HCT116 (cell line): ENCODE data around the gene TENM3. TPM values are rescaled to one million over a fixed set of nuclear protein-coding genes. Genes with fewer than 3 reads are reported as not detected.

Experiments used
- ATAC-seq: fragments of 200-7000 bp; cut with Tn5 transposase; 2 replicates; pipeline ENCODE4 v1.9.1; 2020; ENCODE audit warnings: mild to moderate bottlenecking, moderate library complexity
- BruUV-seq: library from RNA; stranded (reverse); fragments of 400-500 nt; replicated peaks from 2 replicates; lab custom pipeline; 2021; lab: Mats Ljungman, UMichigan
- CTCF ChIA-PET: fragments of 300-600 bp; sonication (Branson Sonifier 250); formaldehyde crosslinking; loops from one replicate; lab custom pipeline; 2021; ENCODE audit warnings: antibody characterized with exemption; lab: Charles Lee
- POLR2A ChIA-PET: fragments of 300-600, 350-600 bp; sonication (Branson Sonifier 250); formaldehyde crosslinking; loops from one replicate; lab custom pipeline; 2021; ENCODE audit warnings: antibody characterized with exemption; lab: Charles Lee
- RAD21 ChIA-PET, 2 experiments: fragments of 300-600 bp; sonication (Branson Sonifier 250); formaldehyde crosslinking; loops; one replicate each; lab custom pipeline; 2023; ENCODE audit warnings: low total read pairs in 2 of 2; ENCODE audit not compliant: uncharacterized antibody in 2 of 2, unreplicated experiment in 2 of 2, low non-redundant PET in 1 of 2; lab: Charles Lee
- DNase-seq: peaks from one replicate; pipeline ENCODE4 v3.0.0-alpha.2; 2010; ENCODE audit warnings: low read depth, low spot score
- H2AFZ ChIP-seq: fragments of 200-600 bp; shearing (Covaris generic), sonication (generic); 2 replicates; pipeline ENCODE4 v1.6.1; 2017; ENCODE audit warnings: low read depth, mixed run types, mixed read lengths, antibody characterized with exemption, low read length; ENCODE audit not compliant: poor library complexity, severe bottlenecking
- H3K27ac ChIP-seq: 2 replicates; pipeline ENCODE4 v1.5.1; 2012; ENCODE audit warnings: low read depth, low read length
- H3K27me3 ChIP-seq: fragments of 200-600 bp; sonication (generic); 2 replicates; pipeline ENCODE4 v1.6.1; 2016; ENCODE audit warnings: mixed run types, low read length, mixed read lengths; ENCODE audit not compliant: insufficient read depth
- H3K36me3 ChIP-seq, 2 experiments: fragments of 200-500 bp in 1 of 2; fragments of 200-600 bp in 1 of 2; sonication (Bioruptor generic) in 1 of 2; sonication (generic) in 1 of 2; 2 replicates each; pipeline versions ENCODE4 v1.5.1 to v1.6.1; 2014 to 2016; ENCODE audit warnings: low read length in 2 of 2, inconsistent platforms in 1 of 2, mixed read lengths in 1 of 2, mixed run types in 1 of 2; ENCODE audit not compliant: insufficient read depth in 2 of 2, control insufficient read depth in 1 of 2
- H3K4me1 ChIP-seq, 2 experiments: fragments of 200-600 bp in 1 of 2; sonication (generic) in 1 of 2; 2 replicates each; pipeline versions ENCODE4 v1.5.1 to v1.6.1; 2012 to 2017; ENCODE audit warnings: low read length in 2 of 2, inconsistent platforms in 1 of 2, mild to moderate bottlenecking in 1 of 2, mixed read lengths in 1 of 2, mixed run types in 1 of 2, moderate library complexity in 1 of 2; ENCODE audit not compliant: insufficient read depth in 2 of 2, control insufficient read depth in 1 of 2
- H3K4me2 ChIP-seq: fragments of 200-600 bp; sonication (generic); 2 replicates; pipeline ENCODE4 v1.6.1; 2017; ENCODE audit warnings: mixed run types, low read length, mixed read lengths
- H3K4me3 ChIP-seq, 2 experiments: fragments of 200-600 bp in 1 of 2; sonication (generic) in 1 of 2; replicated peaks in 1 of 2; 2 replicates each; pipeline ENCODE4 v1.5.1; 2011 to 2016; ENCODE audit warnings: low read length in 2 of 2, control low read depth in 1 of 2, low read depth in 1 of 2, mild to moderate bottlenecking in 1 of 2, mixed read lengths in 1 of 2, mixed run types in 1 of 2
- H3K79me2 ChIP-seq: fragments of 200-600 bp; sonication (generic); 2 replicates; pipeline ENCODE4 v1.6.1; 2017; ENCODE audit warnings: mild to moderate bottlenecking, mixed run types, low read length, moderate library complexity, mixed read lengths; ENCODE audit not compliant: insufficient read depth
- H3K9ac ChIP-seq: fragments of 200-600 bp; sonication (generic); 2 replicates; pipeline ENCODE4 v1.6.1; 2016; ENCODE audit warnings: low read length, mixed read lengths
- H3K9me2 ChIP-seq: fragments of 200-600 bp; sonication (generic), shearing (Covaris generic); 2 replicates; pipeline ENCODE4 v1.6.1; 2017; ENCODE audit warnings: mixed run types, mild to moderate bottlenecking, moderate library complexity; ENCODE audit not compliant: insufficient read depth
- H3K9me3 ChIP-seq, 2 experiments: fragments of 200-500 bp in 1 of 2; fragments of 200-600 bp in 1 of 2; sonication (Bioruptor generic) in 1 of 2; sonication (generic) in 1 of 2; 2 replicates each; pipeline ENCODE4 v1.6.1; 2014 to 2017; ENCODE audit warnings: low read length in 2 of 2, mixed read lengths in 2 of 2, inconsistent platforms in 1 of 2, low read depth in 1 of 2, mild to moderate bottlenecking in 1 of 2, mixed run types in 1 of 2, moderate library complexity in 1 of 2; ENCODE audit not compliant: control insufficient read depth in 1 of 2, insufficient read depth in 1 of 2
- H4K20me1 ChIP-seq: fragments of 200-600 bp; sonication (generic), shearing (Covaris generic); 2 replicates; pipeline ENCODE4 v1.6.1; 2017; ENCODE audit warnings: mixed run types, mild to moderate bottlenecking, moderate library complexity; ENCODE audit not compliant: insufficient read depth
- CEBPB ChIP-seq: IDR thresholded peaks from 2 replicates; pipeline ENCODE4 v1.6.1; 2012; ENCODE audit warnings: low read depth
- CTCF ChIP-seq, 3 experiments: fragments of 200-600 bp in 1 of 3; sonication (generic) in 1 of 3; IDR thresholded peaks in 2 of 3; conservative IDR thresholded peaks in 1 of 3; 2 replicates each; pipeline ENCODE4 v1.5.1; 2012 to 2017; ENCODE audit warnings: low read depth in 2 of 3, low read length in 2 of 3, antibody characterized with exemption in 1 of 3, borderline replicate concordance in 1 of 3, control low read depth in 1 of 3, mild to moderate bottlenecking in 1 of 3, mixed read lengths in 1 of 3, mixed run types in 1 of 3, moderate library complexity in 1 of 3; ENCODE audit not compliant: insufficient read depth in 1 of 3
- EGR1 ChIP-seq: IDR thresholded peaks from 2 replicates; pipeline ENCODE4 v1.6.1; 2012; ENCODE audit warnings: low read depth
- EZH2phosphoT487 ChIP-seq: fragments of 200-600 bp; IDR thresholded peaks from 2 replicates; pipeline ENCODE4 v1.6.1; 2018; ENCODE audit warnings: antibody characterized with exemption, borderline replicate concordance
- JUND ChIP-seq: IDR thresholded peaks from 2 replicates; pipeline ENCODE4 v1.6.1; 2012
- MAX ChIP-seq: IDR thresholded peaks from 2 replicates; pipeline ENCODE4 v1.6.1; 2012
- SIN3A ChIP-seq: IDR thresholded peaks from 2 replicates; pipeline ENCODE4 v1.6.1; 2012; ENCODE audit warnings: low read depth
- ZBTB33 ChIP-seq: IDR thresholded peaks from 2 replicates; pipeline ENCODE4 v1.6.1; 2011; ENCODE audit warnings: mild to moderate bottlenecking, low read length, moderate library complexity; ENCODE audit not compliant: insufficient replicate concordance; ENCODE audit errors: extremely low read depth
- intact Hi-C: fragments of 100-400 bp; cut with micrococcal nuclease; formaldehyde crosslinking; loops from 2 replicates; pipeline ENCODE4 v1.10.0; 2022
- total RNA-seq: library from RNA; stranded (reverse); gene quantifications from one replicate; pipeline ENCODE4 v1.2.1, GENCODE V29; 2021; ENCODE audit not compliant: unreplicated experiment
- TF ChIP-seq, protein P1 (sequence below): IDR thresholded peaks from 2 replicates; pipeline ENCODE4 v1.6.1; 2012; ENCODE audit warnings: low read depth

The TENM3 gene
- total RNA-seq, 1 experiment from 2014 or later: 0.54 TPM

DNA sequence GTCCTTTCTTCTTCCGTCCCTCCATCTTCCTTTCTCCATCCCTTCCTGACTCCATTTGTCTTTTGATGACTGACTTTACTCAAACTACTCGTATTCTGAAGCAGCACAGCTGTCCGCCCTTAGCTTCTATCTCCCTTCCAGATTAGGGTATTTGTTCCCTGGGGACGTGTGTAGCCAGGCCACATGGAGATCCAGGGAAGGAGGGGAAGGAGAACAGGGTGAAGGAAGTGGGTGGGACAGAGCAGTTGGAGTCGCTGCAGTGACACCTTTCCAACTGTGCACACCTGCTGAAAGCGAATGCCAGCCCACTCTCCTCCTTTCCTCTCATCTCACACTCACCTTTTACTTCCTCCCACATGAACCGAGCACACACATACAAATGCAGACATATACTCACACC lies 350.2 kb downstream of the TENM3 start:
- TF ChIP-seq ZBTB33 (no peak), CEBPB (no peak), SIN3A (no peak), EZH2phosphoT487 (no peak), EGR1 (no peak), CTCF (IDR thresholded peaks at IDR 0.05 in 2 of 3, conservative IDR thresholded peaks at IDR 0.05 in 1 of 3; ENCODE audit: borderline replicate concordance in 1 of 3, insufficient read depth in 1 of 3, low read depth in 2 of 3, low read length in 2 of 3) (no peak), JUND (no peak), MAX (no peak)
- TF ChIP-seq, protein P1, sequence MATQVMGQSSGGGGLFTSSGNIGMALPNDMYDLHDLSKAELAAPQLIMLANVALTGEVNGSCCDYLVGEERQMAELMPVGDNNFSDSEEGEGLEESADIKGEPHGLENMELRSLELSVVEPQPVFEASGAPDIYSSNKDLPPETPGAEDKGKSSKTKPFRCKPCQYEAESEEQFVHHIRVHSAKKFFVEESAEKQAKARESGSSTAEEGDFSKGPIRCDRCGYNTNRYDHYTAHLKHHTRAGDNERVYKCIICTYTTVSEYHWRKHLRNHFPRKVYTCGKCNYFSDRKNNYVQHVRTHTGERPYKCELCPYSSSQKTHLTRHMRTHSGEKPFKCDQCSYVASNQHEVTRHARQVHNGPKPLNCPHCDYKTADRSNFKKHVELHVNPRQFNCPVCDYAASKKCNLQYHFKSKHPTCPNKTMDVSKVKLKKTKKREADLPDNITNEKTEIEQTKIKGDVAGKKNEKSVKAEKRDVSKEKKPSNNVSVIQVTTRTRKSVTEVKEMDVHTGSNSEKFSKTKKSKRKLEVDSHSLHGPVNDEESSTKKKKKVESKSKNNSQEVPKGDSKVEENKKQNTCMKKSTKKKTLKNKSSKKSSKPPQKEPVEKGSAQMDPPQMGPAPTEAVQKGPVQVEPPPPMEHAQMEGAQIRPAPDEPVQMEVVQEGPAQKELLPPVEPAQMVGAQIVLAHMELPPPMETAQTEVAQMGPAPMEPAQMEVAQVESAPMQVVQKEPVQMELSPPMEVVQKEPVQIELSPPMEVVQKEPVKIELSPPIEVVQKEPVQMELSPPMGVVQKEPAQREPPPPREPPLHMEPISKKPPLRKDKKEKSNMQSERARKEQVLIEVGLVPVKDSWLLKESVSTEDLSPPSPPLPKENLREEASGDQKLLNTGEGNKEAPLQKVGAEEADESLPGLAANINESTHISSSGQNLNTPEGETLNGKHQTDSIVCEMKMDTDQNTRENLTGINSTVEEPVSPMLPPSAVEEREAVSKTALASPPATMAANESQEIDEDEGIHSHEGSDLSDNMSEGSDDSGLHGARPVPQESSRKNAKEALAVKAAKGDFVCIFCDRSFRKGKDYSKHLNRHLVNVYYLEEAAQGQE: no peak
- CTCF ChIA-PET: no interaction called here

More for the DNA sequence above, 350.2 kb downstream of the TENM3 start:
- intact Hi-C loops: no loop called here
- no peaks in the 10 kb centered on the region for H3K79me2 ChIP-seq
- DNase-seq (no peak), ATAC-seq (no peak)
- H3K4me1 ChIP-seq: no peaks in the 10 kb centered on the region
- no peaks in the 10 kb centered on the region for H3K9me3 ChIP-seq
- H2AFZ ChIP-seq: no peak overlapping the region
- H3K36me3 ChIP-seq: no peaks in the 10 kb centered on the region
- ChIA-PET POLR2A (no interaction called here), RAD21 (no interaction called here)
- no peak overlapping the region for H3K27ac ChIP-seq
- no peak overlapping the region for H3K9ac ChIP-seq
- no peaks in the 10 kb centered on the region for H4K20me1 ChIP-seq
- H3K4me2 ChIP-seq: no peak overlapping the region
- peaks cover 51% of the 10 kb centered on the region for H3K27me3 ChIP-seq
- no TSS peak for BruUV-seq
- no peak overlapping the region for H3K4me3 ChIP-seq
- no peaks in the 10 kb centered on the region for H3K9me2 ChIP-seq
